ENCODE measurements around the gene ANKRD44. TPM values are rescaled to one million over a fixed set of nuclear protein-coding genes. Genes with fewer than 3 reads are reported as not detected.

ANKRD44 gene
- total RNA-seq, 1 experiment from 2014 or later = 2.4 TPM

- DNase-seq = no peak
- no peaks in the 10 kb centered on the region for H4K20me1 ChIP-seq (ENCODE audit: low read length)
- H3K36me3 ChIP-seq (ENCODE audit: low read depth, low read length) = no peaks in the 10 kb centered on the region
- no peaks in the 10 kb centered on the region for H3K9me3 ChIP-seq (ENCODE audit: low read length)
- TF ChIP-seq EZH2 (IDR thresholded peaks at IDR 0.05; ENCODE audit: low read length, unreplicated experiment) = no peak
- TF ChIP-seq CTCF (conservative IDR thresholded peaks at IDR 0.05; ENCODE audit: low read depth, low read length) = no peak
- TF ChIP-seq EZH2phosphoT487 (IDR thresholded peaks at IDR 0.05; ENCODE audit: borderline replicate concordance, low read length) = no peak
- no peak overlapping the region for H2AFZ ChIP-seq (ENCODE audit: low read length)
- no TSS peak for BruUV-seq (replicated peaks)
- CTCF ChIA-PET = no interaction called here
- H3K4me2 ChIP-seq (ENCODE audit: low read length) = no peak overlapping the region
- POLR2A ChIA-PET (ENCODE audit: unreplicated experiment) = interaction anchor here (0.5 kb wide), 1 partner anchor 311 kb away, joined by 5 read pairs; no protein-coding TSS in a partner anchor
- intact Hi-C loops (cut with micrococcal nuclease) = no loop called here
- no peak overlapping the region for H3K9ac ChIP-seq (ENCODE audit: low read length)
- no peaks in the 10 kb centered on the region for H3K79me2 ChIP-seq (ENCODE audit: low read length)
- no peaks in the 10 kb centered on the region for H3K4me1 ChIP-seq (ENCODE audit: insufficient read depth, low read length)
- H3F3A ChIP-seq (ENCODE audit: low read length, unreplicated experiment) = no peaks in the 10 kb centered on the region
- H3K27ac ChIP-seq (ENCODE audit: low read length) = no peak overlapping the region
- H3K27me3 ChIP-seq (ENCODE audit: low read length) = no peaks in the 10 kb centered on the region
- ATAC-seq = no peak
- H3K9me2 ChIP-seq (replicated peaks; ENCODE audit: low read length) = no peaks in the 10 kb centered on the region
- no peak overlapping the region for H3K4me3 ChIP-seq (ENCODE audit: low read length)
Observed at GRCh38 chr2:197242719-197243118, 67.9 kb downstream of the ANKRD44 start.

- intact Hi-C loops (cut with micrococcal nuclease) = no loop called here
- no peaks in the 10 kb centered on the region for H4K20me1 ChIP-seq (ENCODE audit: low read length)
- H3K9me2 ChIP-seq (replicated peaks; ENCODE audit: low read length) = no peaks in the 10 kb centered on the region
- ChIA-PET CTCF (no interaction called here), POLR2A (ENCODE audit: unreplicated experiment) (no interaction called here)
- BruUV-seq (replicated peaks) = no TSS peak
- H3K9ac ChIP-seq (ENCODE audit: low read length) = no peak overlapping the region
- H3K27ac ChIP-seq (ENCODE audit: low read length) = no peak overlapping the region
- H3K4me2 ChIP-seq (ENCODE audit: low read length) = no peak overlapping the region
- H3F3A ChIP-seq (ENCODE audit: low read length, unreplicated experiment) = no peaks in the 10 kb centered on the region
- no peaks in the 10 kb centered on the region for H3K9me3 ChIP-seq (ENCODE audit: low read length)
- TF ChIP-seq EZH2phosphoT487 (IDR thresholded peaks at IDR 0.05; ENCODE audit: borderline replicate concordance, low read length) = no peak
- no peak overlapping the region for H3K4me3 ChIP-seq (ENCODE audit: low read length)
- no peaks in the 10 kb centered on the region for H3K4me1 ChIP-seq (ENCODE audit: insufficient read depth, low read length)
- no peak overlapping the region for H2AFZ ChIP-seq (ENCODE audit: low read length)
- ATAC-seq (no peak), DNase-seq (no peak)
- H3K79me2 ChIP-seq (ENCODE audit: low read length) = no peaks in the 10 kb centered on the region
- H3K27me3 ChIP-seq (ENCODE audit: low read length) = no peaks in the 10 kb centered on the region
- no peaks in the 10 kb centered on the region for H3K36me3 ChIP-seq (ENCODE audit: low read depth, low read length)
Observed at GRCh38 chr2:197241596-197241995, 69.0 kb downstream of the ANKRD44 start.

- Histone ChIP-seq H2AFZ (ENCODE audit: low read length) (no peak overlapping the region), H3K79me2 (ENCODE audit: low read length) (no peaks in the 10 kb centered on the region), H3K36me3 (ENCODE audit: low read depth, low read length) (no peaks in the 10 kb centered on the region), H3F3A (ENCODE audit: low read length, unreplicated experiment) (no peaks in the 10 kb centered on the region), H3K27me3 (ENCODE audit: low read length) (no peaks in the 10 kb centered on the region), H3K9ac (ENCODE audit: low read length) (no peak overlapping the region), H3K9me3 (ENCODE audit: low read length) (no peaks in the 10 kb centered on the region), H3K27ac (ENCODE audit: low read length) (no peak overlapping the region), H3K9me2 (replicated peaks; ENCODE audit: low read length) (no peaks in the 10 kb centered on the region), H3K4me2 (ENCODE audit: low read length) (no peak overlapping the region), H3K4me3 (ENCODE audit: low read length) (no peak overlapping the region), H3K4me1 (ENCODE audit: insufficient read depth, low read length) (no peaks in the 10 kb centered on the region), H4K20me1 (ENCODE audit: low read length) (no peaks in the 10 kb centered on the region)
- ATAC-seq (no peak), DNase-seq (no peak)
- TF ChIP-seq CTCF (conservative IDR thresholded peaks at IDR 0.05; ENCODE audit: low read depth, low read length) (no peak), EZH2 (IDR thresholded peaks at IDR 0.05; ENCODE audit: low read length, unreplicated experiment) (no peak), EZH2phosphoT487 (IDR thresholded peaks at IDR 0.05; ENCODE audit: borderline replicate concordance, low read length) (no peak)
- intact Hi-C loops (cut with micrococcal nuclease) = no loop called here
- no TSS peak for BruUV-seq (replicated peaks)
- POLR2A ChIA-PET (ENCODE audit: unreplicated experiment) = no interaction called here
- CTCF ChIA-PET = no interaction called here
Observed at GRCh38 chr2:197241153-197241552, 69.4 kb downstream of the ANKRD44 start.

Data from PC-3 (cell line).